RWPE1 (cell line): Measurements from ENCODE around the gene AQP12A.

Source experiments
- CTCF ChIA-PET: fragments of 350-600 bp; sonication (Branson Sonifier 250); formaldehyde crosslinking; extraction: SDS; loops from one replicate; lab custom pipeline; 2021; lab: Yijun Ruan, JAX
- POLR2A ChIA-PET: fragments of 400-600 bp; formaldehyde crosslinking; extraction: SDS; loops from one replicate; lab custom pipeline; 2020; ENCODE audit warnings: antibody characterized with exemption; ENCODE audit not compliant: low non-redundant PET; lab: Yijun Ruan, JAX
- DNase-seq: peaks from one replicate; pipeline ENCODE4 v3.0.0; 2012; ENCODE audit warnings: low spot score
- H3K27ac ChIP-seq: fragments of 450-650 bp; 2 replicates; pipeline ENCODE4 v1.5.1; 2017
- CTCF ChIP-seq: fragments of 450-650 bp; conservative IDR thresholded peaks from 2 replicates; pipeline ENCODE4 v1.5.1; 2017; ENCODE audit warnings: low read depth, mild to moderate bottlenecking

Gene AQP12A

GRCh38 chr2:240719676-240720545, 28.2 kb downstream of the AQP12A start:
- H3K27ac ChIP-seq: no peak overlapping the region
- TF ChIP-seq CTCF: no peak
- no peak for DNase-seq
- CTCF ChIA-PET: interaction anchor here (0.6 to 1.0 kb wide), 4 partner anchors 10 to 198 kb away, joined by 3 read pairs; no protein-coding TSS in a partner anchor
- POLR2A ChIA-PET: no interaction called here

GRCh38 chr2:240720686-240721595, 29.3 kb downstream of the AQP12A start:
- POLR2A ChIA-PET: no interaction called here
- no peak overlapping the region for H3K27ac ChIP-seq
- CTCF ChIA-PET: interaction anchor here (0.6 to 0.7 kb wide), 2 partner anchors 156 to 199 kb away, joined by 3 read pairs; no protein-coding TSS in a partner anchor
- no peak for TF ChIP-seq CTCF
- DNase-seq: no peak

- POLR2A ChIA-PET: no interaction called here
- CTCF ChIA-PET: interaction anchor here (0.5 kb wide), 1 partner anchor 12 kb away, joined by 3 read pairs; no protein-coding TSS in a partner anchor
- no peak overlapping the region for H3K27ac ChIP-seq
- TF ChIP-seq CTCF: no peak
- DNase-seq: no peak
Measured at GRCh38 chr2:240721596-240722180, 30.0 kb downstream of the AQP12A start.

GRCh38 chr2:240722376-240722775, 30.7 kb downstream of the AQP12A start:
- ChIA-PET POLR2A (no interaction called here), CTCF (no interaction called here)
- no peak overlapping the region for H3K27ac ChIP-seq
- DNase-seq: no peak
- TF ChIP-seq CTCF: no peak

GRCh38 chr2:240722796-240723735, 31.4 kb downstream of the AQP12A start:
- TF ChIP-seq CTCF: no peak
- DNase-seq: no peak
- POLR2A ChIA-PET: no interaction called here
- H3K27ac ChIP-seq: no peak overlapping the region
- CTCF ChIA-PET: no interaction called here
